K562 (cell line): ENCODE measurements around the gene ZKSCAN3. TPM values are rescaled to one million over a fixed set of nuclear protein-coding genes. Genes with fewer than 3 reads are reported as not detected.

Experiments
- MBD2 ChIP-seq: sonication (generic); IDR thresholded peaks from 2 replicates; pipeline ENCODE4 v1.6.1; 2016; ENCODE audit warnings: low read depth, borderline replicate concordance
- RAD21 ChIP-seq, 2 experiments: fragments of 250-450 bp in 1 of 2; fragments of 450-650 bp in 1 of 2; sonication (Bioruptor Pico) in 1 of 2; formaldehyde crosslinking in 1 of 2; IDR thresholded peaks in 1 of 2; conservative IDR thresholded peaks in 1 of 2; 2 replicates each; pipeline versions ENCODE4 v1.4.0 to v1.8.0; 2020 to 2022; ENCODE audit warnings: mild to moderate bottlenecking in 2 of 2, moderate library complexity in 1 of 2
- YBX1 ChIP-seq: fragments of 450-650 bp; IDR thresholded peaks from 2 replicates; pipeline ENCODE4 v1.7.1; 2016; ENCODE audit warnings: mild to moderate bottlenecking
- ZBTB1 ChIP-seq: sonication (generic); formaldehyde crosslinking; IDR thresholded peaks from 2 replicates; pipeline ENCODE4 v1.8.1; 2023; ENCODE audit warnings: missing genetic modification reagents, low read depth, mild to moderate bottlenecking, borderline replicate concordance
- ZNF696 ChIP-seq: fragments of 250-450 bp; sonication (Bioruptor Pico); conservative IDR thresholded peaks from 2 replicates; pipeline ENCODE4 v1.4.0; 2020; ENCODE audit warnings: mild to moderate bottlenecking, moderate library complexity
- polyA plus RNA-seq, 8 experiments: library from polyadenylated mRNA; depleted of rRNA in 4 of 8; stranded (reverse) in 5 of 8; unstranded in 3 of 8; fragments of >200 nt; fragmentation: Nextera tagmentation in 2 of 8; fragmentation: Illumina TruSeq in 1 of 8; extraction: Ambion mirVana in 2 of 8; extraction: Trizol in 1 of 8; gene quantifications; 2 replicates each; pipeline versions ENCODE4 v1.2.1 to v1.2.3, GENCODE V29; 2011 to 2014; ENCODE audit warnings: inconsistent platforms in 1 of 8, missing spikeins in 1 of 8
- total RNA-seq, 7 experiments: library from RNA; depleted of rRNA in 6 of 7; stranded (reverse); fragments of >200 nt in 6 of 7; fragmentation: Illumina TruSeq in 2 of 7; extraction: Trizol in 2 of 7; gene quantifications; 2 replicates each; pipeline versions ENCODE4 v1.2.1 to v1.2.3, GENCODE V29; 2011 to 2021; ENCODE audit warnings: low replicate concordance in 1 of 7
- TF ChIP-seq, protein P1 (sequence below), 2 experiments: fragments of 450-650 bp; conservative IDR thresholded peaks; 2 replicates each; pipeline ENCODE4 v1.6.1; 2017; ENCODE audit warnings: mild to moderate bottlenecking in 2 of 2, moderate library complexity in 2 of 2
- TF ChIP-seq, protein P2 (sequence below): fragments of 450-650 bp; IDR thresholded peaks from 2 replicates; pipeline ENCODE4 v1.6.1; 2017; ENCODE audit warnings: antibody characterized with exemption, mild to moderate bottlenecking

ZKSCAN3 gene
- total and polyA plus RNA-seq, 9 of the 15 experiments (the other 6 are each of a cell fraction or from before 2014, with no cell fraction given): 3.0 to 12.4 (median 10.2) TPM

DNA sequence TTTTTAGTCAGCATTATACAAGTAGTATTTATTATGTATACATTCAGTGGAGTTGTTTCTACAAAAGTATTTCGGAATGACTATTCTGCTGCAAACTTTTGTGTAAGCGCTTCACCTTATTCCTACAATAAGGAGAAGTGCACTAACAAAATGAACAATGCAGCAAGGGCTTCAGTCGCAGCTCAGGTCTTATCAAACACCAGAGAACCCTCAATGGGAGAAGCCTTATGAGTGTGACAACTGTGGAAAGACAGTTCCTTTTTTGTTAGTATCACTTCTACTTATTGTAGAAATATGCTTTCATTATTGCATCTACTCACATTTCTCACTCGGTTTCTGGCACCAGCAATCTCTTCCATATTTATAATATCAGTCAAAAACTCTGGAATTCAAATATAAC is 18.8 kb downstream of the ZKSCAN3 start (continued):
- TF ChIP-seq, protein P1, sequence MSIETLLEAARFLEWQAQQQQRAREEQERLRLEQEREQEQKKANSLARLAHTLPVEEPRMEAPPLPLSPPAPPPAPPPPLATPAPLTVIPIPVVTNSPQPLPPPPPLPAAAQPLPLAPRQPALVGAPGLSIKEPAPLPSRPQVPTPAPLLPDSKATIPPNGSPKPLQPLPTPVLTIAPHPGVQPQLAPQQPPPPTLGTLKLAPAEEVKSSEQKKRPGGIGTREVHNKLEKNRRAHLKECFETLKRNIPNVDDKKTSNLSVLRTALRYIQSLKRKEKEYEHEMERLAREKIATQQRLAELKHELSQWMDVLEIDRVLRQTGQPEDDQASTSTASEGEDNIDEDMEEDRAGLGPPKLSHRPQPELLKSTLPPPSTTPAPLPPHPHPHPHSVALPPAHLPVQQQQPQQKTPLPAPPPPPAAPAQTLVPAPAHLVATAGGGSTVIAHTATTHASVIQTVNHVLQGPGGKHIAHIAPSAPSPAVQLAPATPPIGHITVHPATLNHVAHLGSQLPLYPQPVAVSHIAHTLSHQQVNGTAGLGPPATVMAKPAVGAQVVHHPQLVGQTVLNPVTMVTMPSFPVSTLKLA (conservative IDR thresholded peaks at IDR 0.05): no peak
- TF ChIP-seq ZBTB1 (CRISPR knock-in tag) (no peak), YBX1 (no peak), ZNF696 (no peak), MBD2 (no peak), RAD21 (CRISPR knock-in tag; conservative IDR thresholded peaks at IDR 0.05 in 1 of 2, IDR thresholded peaks at IDR 0.05 in 1 of 2) (no peak)
- TF ChIP-seq, protein P2, sequence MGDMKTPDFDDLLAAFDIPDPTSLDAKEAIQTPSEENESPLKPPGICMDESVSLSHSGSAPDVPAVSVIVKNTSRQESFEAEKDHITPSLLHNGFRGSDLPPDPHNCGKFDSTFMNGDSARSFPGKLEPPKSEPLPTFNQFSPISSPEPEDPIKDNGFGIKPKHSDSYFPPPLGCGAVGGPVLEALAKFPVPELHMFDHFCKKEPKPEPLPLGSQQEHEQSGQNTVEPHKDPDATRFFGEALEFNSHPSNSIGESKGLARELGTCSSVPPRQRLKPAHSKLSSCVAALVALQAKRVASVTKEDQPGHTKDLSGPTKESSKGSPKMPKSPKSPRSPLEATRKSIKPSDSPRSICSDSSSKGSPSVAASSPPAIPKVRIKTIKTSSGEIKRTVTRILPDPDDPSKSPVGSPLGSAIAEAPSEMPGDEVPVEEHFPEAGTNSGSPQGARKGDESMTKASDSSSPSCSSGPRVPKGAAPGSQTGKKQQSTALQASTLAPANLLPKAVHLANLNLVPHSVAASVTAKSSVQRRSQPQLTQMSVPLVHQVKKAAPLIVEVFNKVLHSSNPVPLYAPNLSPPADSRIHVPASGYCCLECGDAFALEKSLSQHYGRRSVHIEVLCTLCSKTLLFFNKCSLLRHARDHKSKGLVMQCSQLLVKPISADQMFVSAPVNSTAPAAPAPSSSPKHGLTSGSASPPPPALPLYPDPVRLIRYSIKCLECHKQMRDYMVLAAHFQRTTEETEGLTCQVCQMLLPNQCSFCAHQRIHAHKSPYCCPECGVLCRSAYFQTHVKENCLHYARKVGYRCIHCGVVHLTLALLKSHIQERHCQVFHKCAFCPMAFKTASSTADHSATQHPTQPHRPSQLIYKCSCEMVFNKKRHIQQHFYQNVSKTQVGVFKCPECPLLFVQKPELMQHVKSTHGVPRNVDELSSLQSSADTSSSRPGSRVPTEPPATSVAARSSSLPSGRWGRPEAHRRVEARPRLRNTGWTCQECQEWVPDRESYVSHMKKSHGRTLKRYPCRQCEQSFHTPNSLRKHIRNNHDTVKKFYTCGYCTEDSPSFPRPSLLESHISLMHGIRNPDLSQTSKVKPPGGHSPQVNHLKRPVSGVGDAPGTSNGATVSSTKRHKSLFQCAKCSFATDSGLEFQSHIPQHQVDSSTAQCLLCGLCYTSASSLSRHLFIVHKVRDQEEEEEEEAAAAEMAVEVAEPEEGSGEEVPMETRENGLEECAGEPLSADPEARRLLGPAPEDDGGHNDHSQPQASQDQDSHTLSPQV: no peak
- TF ChIP-seq, all 486 proteins: peak for 0
